MM.1S (cell line): ENCODE data around the gene SSUH2.

Source experiments
- EZH2 ChIP-seq: fragments of 300-600 bp; sonication (generic); optimal IDR thresholded peaks from 2 replicates; pipeline ENCODE3; 2017; ENCODE audit warnings: low read depth, mild to moderate bottlenecking, antibody characterized with exemption, low read length, mixed read lengths
- EZH2phosphoT487 ChIP-seq: fragments of 300-600 bp; sonication (generic); IDR thresholded peaks from 2 replicates; pipeline ENCODE4 v1.6.1; 2018; ENCODE audit warnings: antibody characterized with exemption, low read length
- TF ChIP-seq, protein P1 (sequence below): fragments of 300-600 bp; sonication (generic); IDR thresholded peaks from 2 replicates; pipeline ENCODE4 v1.5.1; 2016; ENCODE audit warnings: antibody characterized with exemption, low read length, mixed read lengths

DNA sequence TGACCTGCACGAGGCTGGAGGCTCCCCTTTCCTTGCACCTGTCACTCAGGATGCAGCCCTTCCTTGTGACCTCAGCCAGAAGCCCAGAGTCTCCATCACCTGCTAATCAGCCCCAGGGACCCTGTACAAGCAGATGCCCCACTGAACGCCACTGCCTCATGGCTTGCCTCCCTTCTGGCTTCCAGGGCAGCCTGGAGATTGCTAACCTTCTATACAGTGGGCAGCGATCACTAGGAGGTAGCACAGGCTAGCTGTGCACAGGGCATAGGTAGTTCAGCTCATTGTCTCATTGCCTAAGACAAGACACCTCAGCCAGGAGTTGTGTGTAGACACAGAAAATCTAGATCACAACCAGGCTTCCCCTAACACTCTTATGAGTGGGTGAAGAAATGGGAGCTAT, 49.3 kb downstream of the SSUH2 start:
- TF ChIP-seq, protein P1, sequence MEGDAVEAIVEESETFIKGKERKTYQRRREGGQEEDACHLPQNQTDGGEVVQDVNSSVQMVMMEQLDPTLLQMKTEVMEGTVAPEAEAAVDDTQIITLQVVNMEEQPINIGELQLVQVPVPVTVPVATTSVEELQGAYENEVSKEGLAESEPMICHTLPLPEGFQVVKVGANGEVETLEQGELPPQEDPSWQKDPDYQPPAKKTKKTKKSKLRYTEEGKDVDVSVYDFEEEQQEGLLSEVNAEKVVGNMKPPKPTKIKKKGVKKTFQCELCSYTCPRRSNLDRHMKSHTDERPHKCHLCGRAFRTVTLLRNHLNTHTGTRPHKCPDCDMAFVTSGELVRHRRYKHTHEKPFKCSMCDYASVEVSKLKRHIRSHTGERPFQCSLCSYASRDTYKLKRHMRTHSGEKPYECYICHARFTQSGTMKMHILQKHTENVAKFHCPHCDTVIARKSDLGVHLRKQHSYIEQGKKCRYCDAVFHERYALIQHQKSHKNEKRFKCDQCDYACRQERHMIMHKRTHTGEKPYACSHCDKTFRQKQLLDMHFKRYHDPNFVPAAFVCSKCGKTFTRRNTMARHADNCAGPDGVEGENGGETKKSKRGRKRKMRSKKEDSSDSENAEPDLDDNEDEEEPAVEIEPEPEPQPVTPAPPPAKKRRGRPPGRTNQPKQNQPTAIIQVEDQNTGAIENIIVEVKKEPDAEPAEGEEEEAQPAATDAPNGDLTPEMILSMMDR: no peak
- TF ChIP-seq EZH2 (no peak), EZH2phosphoT487 (no peak)
